Tongue (tissue), 2 donors: ENCODE results near the gene NPW. TPM values are rescaled to one million over a fixed set of nuclear protein-coding genes. Genes with fewer than 3 reads are reported as not detected.
"Not testable (repeated sequence)": the region's sequence is repeated elsewhere in the genome, so short reads cannot be mapped to it uniquely, and the experiment has no call there.

Source experiments
- DNase-seq: peaks from one replicate; pipeline ENCODE4 v3.0.0-alpha.2; 2015
- total RNA-seq: library from RNA; depleted of rRNA; stranded (reverse); fragments of >200 nt; gene quantifications from one replicate; pipeline ENCODE4 v1.2.3, GENCODE V29; 2014

Gene NPW
- total RNA-seq, 1 donor from 2014 or later: 0.82 TPM

GRCh38 chr16:2002406-2003230 is 17.0 kb upstream of the NPW start:
- DNase-seq: peak; percentile 14

- DNase-seq: no peak
Observed at GRCh38 chr16:2003231-2003826, 16.3 kb upstream of the NPW start.

- DNase-seq: peak; percentile 97
Observed at GRCh38 chr16:2003827-2004641, 15.6 kb upstream of the NPW start.

DNA sequence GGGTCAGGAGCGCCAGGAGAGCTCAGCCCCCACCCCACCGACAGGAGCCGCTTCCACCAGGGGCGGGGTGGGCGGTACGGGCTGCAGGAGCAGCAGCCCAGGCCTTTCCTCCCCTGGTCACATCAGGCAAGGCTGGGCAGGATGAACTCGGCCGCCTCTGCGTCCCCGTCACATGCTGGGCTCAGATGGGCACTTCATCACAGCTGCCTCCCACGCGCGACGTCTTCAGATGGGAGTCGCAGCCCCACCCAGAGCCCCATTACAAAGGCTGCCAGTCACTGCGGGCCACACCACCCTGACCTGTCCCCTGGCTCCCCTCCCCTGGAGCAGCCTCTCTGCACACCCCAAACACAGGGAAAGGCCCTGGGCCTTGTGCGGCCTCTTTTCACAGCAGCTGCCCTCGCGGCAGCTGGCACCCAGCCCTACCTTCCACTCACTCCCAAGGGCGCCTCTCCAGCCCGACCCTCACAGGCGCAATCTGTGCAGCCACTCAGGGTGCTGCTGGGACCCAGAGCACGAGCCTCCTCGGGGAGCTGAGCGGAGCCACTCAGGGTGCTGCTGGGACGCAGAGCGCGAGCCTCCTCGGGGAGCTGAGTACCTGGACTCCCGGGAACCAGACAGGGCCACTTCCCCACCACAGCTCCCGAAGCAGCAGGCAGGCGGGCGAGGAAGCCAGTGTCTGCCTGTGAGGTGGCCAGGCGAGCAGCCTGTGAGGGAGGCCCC is 14.6 kb upstream of the NPW start:
- peak; percentile 39 for DNase-seq

- DNase-seq: no peak
Observed at GRCh38 chr16:2005646-2006045, 13.9 kb upstream of the NPW start.

DNA sequence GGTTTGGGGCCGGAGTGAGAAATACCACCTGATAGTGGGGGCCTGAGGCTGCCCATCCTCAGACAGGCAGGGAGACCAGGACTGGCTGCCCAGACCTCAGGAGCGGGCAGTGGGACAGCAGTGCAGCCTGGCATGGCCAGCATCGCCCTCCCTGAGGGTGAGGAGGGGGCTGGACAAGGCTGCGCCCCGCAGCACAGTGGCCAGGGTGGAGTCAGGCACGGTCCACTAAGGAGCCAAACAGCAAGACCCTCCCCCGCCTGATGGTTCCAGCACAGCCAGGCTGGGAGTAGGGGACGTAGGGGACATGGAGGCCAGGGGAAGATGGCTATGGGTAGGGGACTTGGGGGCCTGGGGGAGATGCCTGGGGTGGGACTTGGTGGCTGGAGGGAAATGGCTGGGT is 13.3 kb upstream of the NPW start:
- no peak for DNase-seq

- DNase-seq: no peak
Observed at GRCh38 chr16:2007081-2007836, 12.3 kb upstream of the NPW start.

DNA sequence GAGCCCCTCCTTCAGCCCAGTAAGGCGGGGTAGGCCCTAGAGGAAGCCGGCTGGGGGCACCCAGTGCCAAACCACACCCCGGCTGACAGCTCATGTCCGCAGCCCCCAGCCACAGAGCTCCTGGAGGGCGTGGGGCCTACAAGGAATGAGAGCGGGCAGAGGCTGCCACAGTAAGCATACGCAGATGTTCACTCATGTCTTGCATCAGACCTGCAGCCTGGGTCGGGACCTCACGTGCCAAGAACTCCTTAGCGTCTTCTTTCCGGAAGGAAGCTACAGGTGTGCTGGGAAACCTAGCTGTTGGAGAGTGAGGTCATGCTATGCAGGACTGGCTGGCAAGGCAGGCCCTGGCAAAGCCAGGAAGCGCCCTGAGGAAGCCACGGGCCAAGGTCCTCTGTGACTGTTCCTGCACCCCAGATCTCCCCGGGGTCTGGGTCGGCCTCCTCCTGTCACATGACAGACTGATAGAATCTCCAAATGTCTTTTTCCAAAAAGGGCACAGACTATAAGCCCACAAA is 11.5 kb upstream of the NPW start:
- no peak for DNase-seq

DNA sequence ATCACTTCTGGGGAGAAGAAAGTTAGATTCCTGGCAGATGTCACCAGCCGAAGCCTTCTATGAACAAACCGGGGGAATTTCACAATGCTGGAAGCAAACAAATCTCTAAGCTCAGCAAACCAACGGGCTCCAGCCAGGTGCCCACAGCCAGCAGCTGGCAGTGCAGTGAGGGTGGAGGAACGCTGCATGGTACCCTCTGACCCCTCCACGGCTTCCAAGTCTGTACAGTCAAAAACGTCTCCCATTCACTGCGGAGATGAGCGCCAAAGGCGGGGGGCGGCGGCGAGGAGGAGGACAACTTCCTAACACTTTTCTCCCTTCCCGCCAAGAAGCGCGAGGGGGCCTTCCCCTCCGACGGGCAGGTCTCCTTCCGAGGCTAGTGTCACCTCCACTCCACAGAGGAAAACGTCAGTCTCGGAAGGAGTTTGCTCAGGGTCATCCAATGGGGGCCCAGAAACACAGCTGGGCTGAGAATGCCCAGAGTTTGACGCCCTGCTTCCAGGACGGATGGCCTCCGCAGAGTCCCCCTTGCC is 10.9 kb upstream of the NPW start:
- DNase-seq: peak; percentile 29

DNA sequence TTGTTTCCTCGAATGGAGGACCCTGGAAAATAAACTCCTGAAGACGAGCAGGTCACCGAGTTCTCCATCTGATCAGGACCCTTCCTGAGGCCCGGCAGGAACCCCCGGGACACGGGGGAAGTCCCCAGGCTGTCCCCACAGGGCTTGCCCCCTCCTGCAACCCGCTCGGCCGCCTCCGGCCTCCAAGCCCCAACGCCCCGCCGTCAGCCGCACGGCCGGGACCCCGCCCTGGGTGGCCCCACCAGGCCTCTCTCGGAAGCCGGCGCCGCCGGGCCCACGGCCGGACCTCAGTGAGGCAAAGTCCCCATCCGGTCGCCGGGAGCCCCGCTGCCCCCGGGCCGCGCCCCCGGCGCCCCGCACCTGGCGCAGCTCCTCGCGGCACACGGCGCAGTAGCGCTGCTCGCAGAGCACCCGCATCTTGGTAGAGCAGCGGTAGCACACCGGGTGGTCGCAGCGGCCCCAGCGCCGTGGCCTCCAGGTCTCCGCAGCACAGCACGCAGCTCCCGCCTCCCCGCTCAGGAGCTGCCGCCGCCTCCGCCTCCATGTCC is 10.3 kb upstream of the NPW start:
- DNase-seq: peak; percentile 17

DNA sequence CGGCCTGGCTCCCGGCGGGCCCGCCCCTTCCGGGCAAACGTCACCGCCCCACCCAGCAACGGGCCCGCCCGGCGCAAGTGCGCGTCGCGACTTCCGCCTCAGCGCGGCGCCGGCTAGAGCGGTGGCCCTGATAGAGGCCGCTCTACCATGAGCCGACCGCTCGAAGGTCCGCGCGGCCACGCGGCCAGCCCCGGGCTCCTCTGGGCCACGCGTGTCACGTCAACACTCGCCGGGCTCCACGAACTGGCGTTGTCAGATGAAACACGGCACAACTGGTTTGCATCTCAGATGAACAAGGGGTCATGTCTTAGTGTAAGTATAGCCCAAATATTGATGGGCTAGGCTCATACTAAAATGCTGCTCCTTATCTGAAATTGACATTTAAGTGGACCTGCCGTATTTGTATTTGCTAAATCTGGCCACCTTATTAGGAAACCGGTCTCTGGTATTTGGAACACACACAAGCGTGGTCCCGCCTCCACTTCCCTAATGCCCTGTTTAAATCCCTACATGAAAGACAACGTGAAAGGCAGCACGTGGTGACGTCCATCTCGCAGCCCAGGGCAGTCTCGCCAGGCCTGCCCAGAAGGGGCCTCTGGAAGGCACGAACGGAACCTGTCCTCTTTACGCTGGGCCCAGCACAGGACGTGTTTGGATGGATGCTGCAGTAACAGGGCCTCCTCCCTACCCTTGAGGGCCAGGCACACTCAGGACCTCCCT is 9.6 kb upstream of the NPW start, which contains the start of gene ZNF598:
Gene ZNF598 (minus strand): TSS at position 31 of the 720 bp plus-strand sequence.
- peak; percentile 93 for DNase-seq

DNA sequence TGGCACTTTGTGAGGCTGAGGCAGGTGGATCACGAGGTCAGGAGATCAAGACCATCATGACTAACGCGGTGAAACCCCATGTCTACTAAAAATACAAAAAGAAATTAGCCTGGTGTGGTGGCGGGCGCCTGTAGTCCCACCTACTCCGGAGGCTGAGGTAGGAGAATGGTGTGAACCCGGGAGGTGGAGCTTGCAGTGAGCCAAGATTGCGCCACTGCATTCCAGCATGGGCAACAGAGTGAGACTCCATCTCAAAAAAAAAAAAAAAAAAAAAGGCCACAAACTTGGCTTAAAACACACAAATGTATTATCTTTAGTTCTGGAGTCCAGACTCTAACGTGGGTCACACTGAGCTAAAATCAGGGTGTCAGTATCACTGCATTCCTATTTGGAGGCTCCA is 7.9 kb upstream of the NPW start:
- not testable (repeated sequence) for DNase-seq

DNA sequence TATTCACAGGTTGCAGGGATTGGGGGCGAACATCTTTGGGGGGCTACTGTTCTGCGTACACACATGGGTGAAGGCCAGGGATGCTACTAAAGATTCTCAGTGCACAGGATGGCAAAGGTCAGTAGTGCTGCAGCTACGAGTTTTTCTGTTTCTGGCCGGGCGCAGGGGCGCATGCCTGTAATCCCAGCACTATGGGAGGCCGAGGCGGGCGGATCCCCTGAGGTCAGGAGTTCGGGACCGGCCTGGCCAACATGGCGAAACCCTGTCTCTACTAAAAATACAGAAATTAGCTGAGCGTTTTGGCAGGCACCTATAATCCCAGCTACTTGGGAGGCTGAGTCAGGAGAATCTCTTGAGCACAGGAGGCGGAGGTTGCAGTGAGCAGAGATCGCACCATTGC is 6.1 kb upstream of the NPW start:
- DNase-seq: no peak

DNA sequence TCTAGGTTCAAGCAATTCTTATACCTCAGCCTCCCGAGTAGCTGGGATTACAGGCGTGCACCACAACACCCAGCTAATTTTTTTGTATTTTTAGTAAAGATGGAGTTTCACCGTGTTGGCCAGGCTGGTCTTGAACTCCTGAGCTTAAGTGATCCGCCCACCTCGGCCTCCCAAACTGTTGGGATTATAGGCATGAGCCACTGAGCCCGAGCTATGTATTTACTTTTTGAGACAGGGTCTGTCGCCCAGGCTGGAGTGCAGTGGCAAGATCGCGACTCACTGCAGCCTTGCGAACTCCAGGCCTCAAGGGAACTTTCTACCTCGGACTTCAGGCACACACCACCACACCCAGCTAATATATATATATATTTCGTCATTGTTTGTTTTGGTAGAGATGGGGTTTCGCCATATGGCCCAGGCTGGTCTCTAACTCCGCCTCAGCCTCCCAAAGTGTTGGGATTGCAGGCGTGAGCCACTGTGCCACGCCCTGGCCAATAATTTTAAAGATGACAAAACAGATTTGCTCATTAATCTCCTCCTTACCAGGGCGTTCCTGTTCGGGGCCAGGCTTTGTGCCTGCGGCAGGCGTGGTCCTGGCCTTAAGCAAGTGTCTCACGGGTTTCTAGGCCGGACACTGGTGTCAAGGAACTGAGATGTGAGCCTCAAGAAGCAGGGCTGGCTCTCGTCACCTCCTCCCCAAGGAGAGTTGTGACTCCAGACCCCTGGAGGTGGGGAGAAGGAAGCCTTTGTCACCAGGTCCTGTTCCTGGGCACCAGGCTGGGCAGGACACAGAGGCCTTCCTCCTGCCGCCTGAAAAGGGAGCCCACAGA is 4.3 kb upstream of the NPW start:
- DNase-seq: peak; percentile 64

GRCh38 chr16:2015947-2016208 is 3.7 kb upstream of the NPW start:
- DNase-seq: no peak

GRCh38 chr16:2016407-2016922 is 3.1 kb upstream of the NPW start:
- DNase-seq: no peak

DNA sequence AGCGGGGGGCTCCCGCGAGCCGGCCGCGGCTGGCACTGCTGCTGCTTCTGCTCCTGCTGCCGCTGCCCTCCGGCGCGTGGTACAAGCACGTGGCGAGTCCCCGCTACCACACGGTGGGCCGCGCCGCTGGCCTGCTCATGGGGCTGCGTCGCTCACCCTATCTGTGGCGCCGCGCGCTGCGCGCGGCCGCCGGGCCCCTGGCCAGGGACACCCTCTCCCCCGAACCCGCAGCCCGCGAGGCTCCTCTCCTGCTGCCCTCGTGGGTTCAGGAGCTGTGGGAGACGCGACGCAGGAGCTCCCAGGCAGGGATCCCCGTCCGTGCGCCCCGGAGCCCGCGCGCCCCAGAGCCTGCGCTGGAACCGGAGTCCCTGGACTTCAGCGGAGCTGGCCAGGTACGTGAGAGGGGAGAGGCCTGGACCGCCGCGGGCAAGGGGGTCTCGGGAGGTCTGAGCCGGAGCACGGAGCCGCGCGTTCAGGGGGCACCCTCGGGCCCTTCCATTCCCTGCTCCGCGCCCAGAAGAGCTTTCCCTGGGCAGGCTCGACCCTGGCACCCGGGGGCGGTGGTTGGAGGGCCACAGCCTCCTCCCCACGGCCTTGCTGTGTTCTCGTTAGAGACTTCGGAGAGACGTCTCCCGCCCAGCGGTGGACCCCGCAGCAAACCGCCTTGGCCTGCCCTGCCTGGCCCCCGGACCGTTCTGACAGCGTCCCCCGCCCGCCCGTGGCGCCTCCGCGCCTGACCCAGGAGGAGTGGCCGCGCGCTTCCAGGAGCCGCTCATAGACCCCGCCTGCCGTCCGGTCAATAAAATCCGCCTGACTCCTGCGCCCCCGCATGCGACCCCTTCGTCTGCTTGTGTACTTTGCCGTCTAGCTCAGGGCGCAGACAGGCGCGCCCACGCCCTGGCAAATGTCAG is 591 bp downstream of the NPW start:
- DNase-seq: peak; percentile 30

- DNase-seq: peak; percentile 61
Observed at GRCh38 chr16:2022723-2023091, 3.1 kb downstream of the NPW start.
